NCI-H526 (cell line): Measurements from ENCODE around the gene DHX34.
A peak's percentile ranks its signal among the peaks of the same experiment; 100 is the strongest.
"Not testable (repeated sequence)": the region's sequence is repeated elsewhere in the genome, so short reads cannot be mapped to it uniquely, and the experiment has no call there.

Source experiments
- DNase-seq, 2 experiments: peaks; one replicate each; lab custom pipeline; 2025; lab: John Stamatoyannopoulos, UW

The DHX34 gene

DNA sequence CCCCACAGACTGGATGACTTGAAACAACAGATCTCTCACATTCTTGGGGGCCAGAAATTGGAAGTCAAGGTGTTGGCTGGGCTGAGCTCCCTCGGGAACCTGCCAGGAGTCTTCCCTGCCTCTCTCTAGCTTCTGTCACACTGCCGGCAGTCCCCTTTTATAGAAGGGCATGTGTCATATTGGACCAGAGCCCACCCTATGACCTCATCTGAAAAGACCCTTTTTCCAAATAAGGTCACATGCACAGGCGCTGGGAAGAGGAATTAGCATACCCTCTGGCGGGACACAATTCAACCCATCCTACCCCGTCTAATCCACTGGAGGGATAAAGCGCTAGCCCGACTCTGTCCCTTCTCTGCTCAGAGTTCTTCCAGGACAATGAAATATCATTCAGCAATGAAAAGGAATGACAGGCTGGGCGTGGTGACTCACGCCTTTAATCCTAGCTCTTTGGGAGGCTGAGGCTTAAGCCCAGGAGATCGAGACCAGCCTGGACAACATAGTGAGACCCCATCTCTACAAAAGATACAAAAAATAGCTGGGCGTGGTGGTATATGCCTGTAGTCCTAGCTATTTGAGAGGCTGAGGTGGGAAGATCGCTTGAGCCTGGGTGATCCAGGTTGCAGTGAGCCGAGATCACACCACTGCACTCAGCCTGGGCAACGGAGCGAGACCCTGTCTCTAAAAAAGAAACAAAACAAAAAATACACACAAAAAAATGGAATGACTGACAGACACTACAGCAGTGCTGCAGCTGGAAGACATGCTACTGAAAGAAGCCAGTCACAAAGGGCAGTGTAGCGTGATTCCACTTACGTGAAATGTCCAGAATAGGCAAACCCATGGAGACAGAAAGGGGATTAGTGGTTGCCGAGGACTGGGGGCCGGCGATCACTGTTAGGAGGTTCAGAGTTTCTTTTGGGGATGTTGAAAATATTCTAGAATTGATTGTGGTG, 41.7 kb downstream of the DHX34 start:
- DNase-seq, result no peak

DNA sequence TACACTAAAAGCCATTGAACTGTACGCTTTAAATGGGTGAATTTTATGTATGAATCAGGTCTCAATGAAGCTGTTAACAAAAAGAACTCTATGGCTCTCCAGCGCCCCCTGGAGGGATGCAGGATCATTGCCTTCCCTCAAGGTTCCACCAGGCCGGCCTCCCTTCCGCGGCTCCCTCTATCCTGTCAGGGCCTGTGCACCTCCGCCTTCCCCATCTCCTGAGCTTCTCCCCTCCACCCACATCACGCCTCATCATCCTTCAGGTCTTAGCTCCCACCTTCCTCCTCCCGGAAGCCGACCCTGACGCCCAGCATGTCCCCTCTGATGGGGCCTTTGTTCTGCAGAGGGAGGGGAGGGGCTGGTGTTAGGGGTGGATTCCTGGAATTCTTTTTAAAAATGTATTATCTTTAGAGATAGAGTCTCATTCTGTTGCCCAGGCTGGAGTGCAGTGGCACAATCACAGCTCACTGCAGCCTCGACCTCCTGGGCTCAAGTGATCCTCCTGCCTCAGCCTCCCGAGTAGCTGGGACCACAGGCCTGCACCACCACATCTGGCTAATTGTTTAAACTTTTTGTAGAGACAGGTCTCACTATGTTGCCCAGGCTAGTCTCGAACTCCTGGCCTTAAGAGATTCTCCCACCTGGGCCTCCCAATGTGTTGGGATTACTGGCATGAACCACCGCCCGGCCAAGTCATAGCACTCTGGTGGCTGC, 42.6 kb downstream of the DHX34 start:
- peak; percentile 28 to 76 for DNase-seq

DNA sequence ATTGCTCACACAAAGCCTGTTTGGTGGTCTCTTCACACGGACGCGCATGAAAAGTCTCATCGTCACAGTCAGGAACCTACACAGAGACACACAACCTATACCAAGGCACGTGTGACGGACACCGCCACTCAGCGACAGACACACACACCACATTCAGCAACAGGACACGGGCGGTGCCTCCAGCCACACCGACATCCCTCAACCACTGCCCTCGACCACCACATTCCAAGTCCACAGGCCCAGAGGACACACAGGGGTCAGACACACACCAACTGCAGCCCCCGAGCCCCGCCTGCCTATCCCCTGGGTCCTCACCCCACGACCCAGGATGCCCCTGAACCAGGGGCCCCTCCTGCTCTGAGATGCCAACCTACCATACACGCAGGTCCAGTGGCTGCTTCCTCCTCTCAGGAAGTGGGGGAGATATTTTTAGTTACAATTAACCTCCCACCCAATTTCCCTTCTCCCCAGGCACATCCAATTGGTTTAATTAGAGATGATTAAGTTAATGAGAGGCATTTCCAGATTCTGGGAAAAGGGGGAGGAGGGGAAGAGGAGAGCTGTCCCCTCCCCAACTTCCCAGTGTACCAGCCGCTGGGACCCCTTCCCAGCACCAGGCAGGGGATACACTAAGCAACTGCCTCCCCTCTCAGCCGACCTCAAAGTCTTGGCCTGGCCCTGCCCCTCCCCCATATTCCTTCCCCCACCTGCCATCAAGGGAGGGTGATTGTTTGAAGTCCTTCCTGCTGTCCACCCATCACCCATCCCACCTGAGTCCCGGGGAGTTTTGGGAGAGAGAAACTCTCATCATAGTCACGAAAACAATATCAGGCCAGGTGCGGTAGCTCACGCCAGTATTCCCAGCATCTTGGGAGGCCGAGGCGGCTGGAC, 49.8 kb downstream of the DHX34 start:
- DNase-seq, result no peak

- DNase-seq, result no peak
Measured at GRCh38 chr19:47402504-47402903, 53.4 kb downstream of the DHX34 start.

GRCh38 chr19:47404334-47405196, 55.5 kb downstream of the DHX34 start:
- peak in 1 of 2 experiments; percentile 30 for DNase-seq

DNA sequence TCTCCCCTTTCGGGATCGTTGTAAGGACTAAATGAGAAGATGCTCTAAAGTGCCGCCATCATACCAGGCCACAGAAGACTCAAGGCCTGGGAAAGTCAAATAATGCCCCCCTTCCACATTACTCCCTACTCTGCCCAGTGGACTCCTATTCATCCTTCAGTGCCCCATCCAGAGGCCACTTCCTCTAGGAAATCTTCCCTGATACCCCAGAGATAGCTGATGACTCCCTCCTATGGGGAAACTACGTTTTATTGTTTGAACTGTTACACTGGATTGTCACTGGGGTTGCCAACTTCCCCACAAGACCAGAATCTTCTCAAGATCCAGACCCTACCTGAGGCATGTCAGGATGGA, 56.1 kb downstream of the DHX34 start:
- DNase-seq, result no peak

- DNase-seq, result no peak
Measured at GRCh38 chr19:47405854-47406417, 56.8 kb downstream of the DHX34 start.

DNA sequence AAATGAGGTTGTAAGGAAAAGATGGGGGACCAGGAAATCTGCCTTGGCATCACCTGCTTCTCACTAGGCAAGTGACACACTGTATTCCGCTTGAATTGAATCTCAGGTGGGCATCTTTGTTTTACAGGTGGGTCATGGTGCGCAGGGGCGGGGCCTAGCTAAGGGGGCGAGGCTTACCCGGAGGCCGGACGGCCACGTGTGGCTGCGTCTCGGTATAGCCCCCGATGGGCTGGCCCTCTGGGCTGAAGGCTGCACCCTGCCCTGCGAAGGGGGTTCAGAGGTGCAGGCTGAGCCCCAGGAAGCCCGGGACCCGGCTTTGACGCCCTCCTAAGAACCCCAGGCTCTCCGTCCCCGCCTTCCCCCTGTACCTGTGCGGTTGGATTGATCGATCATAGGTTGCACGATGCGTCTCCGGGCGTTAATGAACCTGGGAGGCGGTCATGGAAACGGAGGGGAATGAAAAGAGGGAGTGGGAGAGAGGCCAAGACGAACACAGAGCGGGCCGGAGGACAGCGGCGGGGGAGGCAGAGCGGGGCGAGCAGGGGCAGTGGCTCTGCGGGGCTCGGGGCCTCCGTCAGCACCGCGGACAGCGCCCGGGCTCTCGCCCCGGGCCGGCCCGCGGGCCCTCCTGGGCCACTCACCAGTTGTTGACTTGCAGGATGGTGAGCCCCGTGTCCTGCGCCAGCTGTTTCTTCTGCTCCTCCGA, 57.7 kb downstream of the DHX34 start:
- DNase-seq, result no peak

GRCh38 chr19:47407417-47407774, 58.3 kb downstream of the DHX34 start:
- no peak for DNase-seq

GRCh38 chr19:47408156-47408938, 59.2 kb downstream of the DHX34 start:
- no peak for DNase-seq

- no peak for DNase-seq
Measured at GRCh38 chr19:47411101-47411500, 62.0 kb downstream of the DHX34 start.

- not testable (repeated sequence) for DNase-seq
Measured at GRCh38 chr19:47411696-47412095, 62.6 kb downstream of the DHX34 start.

DNA sequence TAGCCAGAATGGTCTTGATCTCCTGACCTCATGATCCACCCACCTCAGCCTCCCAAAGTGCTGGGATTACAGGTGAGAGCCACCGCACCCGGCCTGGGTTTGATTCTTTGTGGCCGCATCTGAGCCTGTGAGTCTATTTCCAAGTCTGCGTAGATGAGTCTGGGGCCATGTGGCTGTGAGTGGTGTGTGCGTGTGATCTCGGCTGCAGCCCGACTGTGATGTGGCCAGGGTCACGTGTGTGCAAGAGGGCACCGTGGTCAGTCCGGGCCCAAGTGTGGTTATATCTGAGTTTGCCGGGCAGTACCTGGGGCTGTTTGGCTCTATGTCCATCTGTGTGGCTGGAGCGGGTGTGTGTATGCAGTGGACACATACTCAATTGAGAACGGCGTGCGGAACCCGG, 64.8 kb downstream of the DHX34 start:
- no peak for DNase-seq

DNA sequence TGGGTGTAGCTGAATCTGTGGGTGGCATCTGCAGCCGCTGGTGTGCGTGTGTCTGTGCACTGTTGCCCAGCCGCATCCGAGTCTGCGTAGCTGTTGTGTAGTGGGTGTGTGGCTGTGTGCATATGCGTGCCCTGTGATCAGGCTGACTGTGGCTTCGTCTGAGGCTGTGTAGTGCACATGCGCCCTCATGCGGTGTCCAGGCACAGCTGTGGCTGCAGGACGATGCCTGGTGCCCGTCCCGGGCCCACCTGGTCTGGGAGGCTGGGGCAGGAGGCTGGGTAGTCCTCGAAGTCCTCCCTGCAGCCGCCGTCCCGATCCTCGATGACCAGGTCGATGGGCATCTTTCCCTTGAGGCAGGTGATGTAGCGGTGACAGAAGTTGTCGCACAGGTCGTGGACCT, 65.4 kb downstream of the DHX34 start:
- DNase-seq, result peak in 1 of 2 experiments; percentile 79

GRCh38 chr19:47415953-47416642, 67.0 kb downstream of the DHX34 start:
- no peak for DNase-seq

- DNase-seq, result no peak
Measured at GRCh38 chr19:47416643-47416985, 67.5 kb downstream of the DHX34 start.

- DNase-seq, result no peak
Measured at GRCh38 chr19:47417107-47417745, 68.1 kb downstream of the DHX34 start.
